H9 (cell line): ENCODE measurements around the gene PLPPR5. TPM values are rescaled to one million over a fixed set of nuclear protein-coding genes. Genes with fewer than 3 reads are reported as not detected.

Experiments
- DNase-seq: peaks from one replicate; pipeline ENCODE4 v3.0.0-alpha.2; 2017
- H2AFZ ChIP-seq: one replicate; pipeline ENCODE4 v1.6.1; 2013; ENCODE audit warnings: mild to moderate bottlenecking, low read length, control low read depth, moderate library complexity
- H2AK5ac ChIP-seq: 2 replicates; pipeline ENCODE4 v1.6.1; 2013; ENCODE audit warnings: low read length, control low read depth, mixed read lengths; ENCODE audit not compliant: insufficient read length
- H2BK120ac ChIP-seq: one replicate; pipeline ENCODE4 v1.6.1; 2013; ENCODE audit warnings: low read depth, mild to moderate bottlenecking, low read length, control low read depth, inconsistent platforms; ENCODE audit not compliant: poor library complexity, severe bottlenecking
- H2BK12ac ChIP-seq: 2 replicates; pipeline ENCODE4 v1.6.1; 2013; ENCODE audit warnings: low read length, control low read depth, mixed read lengths, low read depth; ENCODE audit not compliant: insufficient read length
- H2BK15ac ChIP-seq: 2 replicates; pipeline ENCODE4 v1.6.1; 2013; ENCODE audit warnings: low read depth, low read length, control low read depth
- H2BK20ac ChIP-seq: one replicate; pipeline ENCODE4 v1.6.1; 2013; ENCODE audit warnings: low read depth, mild to moderate bottlenecking, low read length, control low read depth, inconsistent platforms; ENCODE audit not compliant: poor library complexity, severe bottlenecking
- H2BK5ac ChIP-seq: 2 replicates; pipeline ENCODE4 v1.6.1; 2013; ENCODE audit warnings: low read length, control low read depth, mixed read lengths; ENCODE audit not compliant: insufficient read length
- H3K14ac ChIP-seq: 2 replicates; pipeline ENCODE4 v1.6.1; 2013; ENCODE audit warnings: low read length, control low read depth; ENCODE audit not compliant: insufficient read depth
- H3K18ac ChIP-seq: 2 replicates; pipeline ENCODE4 v1.6.1; 2013; ENCODE audit warnings: low read depth, mild to moderate bottlenecking, mixed read lengths, low read length, control low read depth; ENCODE audit not compliant: insufficient read length
- H3K23ac ChIP-seq: 2 replicates; pipeline ENCODE4 v1.6.1; 2013; ENCODE audit warnings: low read length, control low read depth, mixed read lengths, low read depth; ENCODE audit not compliant: insufficient read length
- H3K23me2 ChIP-seq: 2 replicates; pipeline ENCODE4 v1.6.1; 2013; ENCODE audit warnings: low read depth, mild to moderate bottlenecking, mixed read lengths, low read length, control low read depth; ENCODE audit not compliant: insufficient read length, poor library complexity, severe bottlenecking
- H3K27ac ChIP-seq: 2 replicates; pipeline ENCODE4 v1.5.1; 2013; ENCODE audit warnings: low read length, control low read depth, mixed read lengths, low read depth; ENCODE audit not compliant: insufficient read length
- H3K27me3 ChIP-seq: 2 replicates; pipeline ENCODE4 v1.6.1; 2013; ENCODE audit warnings: low read length, control low read depth, inconsistent platforms; ENCODE audit not compliant: insufficient read depth
- H3K4ac ChIP-seq: 2 replicates; pipeline ENCODE4 v1.6.1; 2013; ENCODE audit warnings: low read depth, mild to moderate bottlenecking, control low read depth, inconsistent platforms, low read length, moderate library complexity
- H3K4me1 ChIP-seq: 2 replicates; pipeline ENCODE4 v1.6.1; 2013; ENCODE audit warnings: low read length, control low read depth, inconsistent platforms; ENCODE audit not compliant: insufficient read depth
- H3K4me2 ChIP-seq: 2 replicates; pipeline ENCODE4 v1.6.1; 2013; ENCODE audit warnings: low read length, control low read depth, mixed read lengths; ENCODE audit not compliant: insufficient read length, insufficient read depth
- H3K56ac ChIP-seq: 2 replicates; pipeline ENCODE4 v1.6.1; 2013; ENCODE audit warnings: low read depth, mild to moderate bottlenecking, mixed read lengths, low read length, control low read depth; ENCODE audit not compliant: insufficient read length
- H3K79me1 ChIP-seq: 2 replicates; pipeline ENCODE4 v1.6.1; 2013; ENCODE audit warnings: low read depth, mild to moderate bottlenecking, moderate library complexity, low read length, control low read depth, inconsistent platforms; ENCODE audit not compliant: insufficient read depth, poor library complexity, severe bottlenecking
- H3K79me2 ChIP-seq: 2 replicates; pipeline ENCODE4 v1.6.1; 2013; ENCODE audit warnings: low read length, control low read depth, inconsistent platforms; ENCODE audit not compliant: insufficient read depth
- H3K9ac ChIP-seq: 2 replicates; pipeline ENCODE4 v1.6.1; 2013; ENCODE audit warnings: low read length, control low read depth, mixed read lengths; ENCODE audit not compliant: insufficient read length; ENCODE audit errors: extremely low read depth
- H3K9me3 ChIP-seq: one replicate; pipeline ENCODE4 v1.6.1; 2013; ENCODE audit warnings: low read depth, low read length, inconsistent platforms; ENCODE audit not compliant: control insufficient read depth
- H3T11ph ChIP-seq: one replicate; pipeline ENCODE4 v1.6.1; 2013; ENCODE audit warnings: mild to moderate bottlenecking, low read length, control low read depth, inconsistent platforms
- H4K20me1 ChIP-seq: one replicate; pipeline ENCODE4 v1.6.1; 2013; ENCODE audit not compliant: control insufficient read depth, insufficient read length, insufficient read depth
- H4K5ac ChIP-seq: 2 replicates; pipeline ENCODE4 v1.6.1; 2013; ENCODE audit warnings: low read depth, mild to moderate bottlenecking, mixed read lengths, low read length, control low read depth; ENCODE audit not compliant: insufficient read length
- H4K8ac ChIP-seq: replicated peaks from 2 replicates; pipeline ENCODE4 v1.6.1; 2013; ENCODE audit warnings: low read length, control low read depth, mixed read lengths, low read depth; ENCODE audit not compliant: insufficient read length
- H4K91ac ChIP-seq: 2 replicates; pipeline ENCODE4 v1.6.1; 2013; ENCODE audit warnings: low read depth, mild to moderate bottlenecking, moderate library complexity, mixed read lengths, low read length, control low read depth; ENCODE audit not compliant: insufficient read length
- H3K27ac Mint-ChIP-seq, 3 experiments: 2 replicates in 2 of 3; 3 replicates in 1 of 3; pipeline ENCODE4 v1.8.0; 2020 to 2021; ENCODE audit warnings: mixed read lengths in 3 of 3, mild to moderate bottlenecking in 1 of 3, moderate library complexity in 1 of 3
- H3K27me3 Mint-ChIP-seq: 2 replicates; pipeline ENCODE4 v1.8.0; 2021; ENCODE audit warnings: low read depth, mild to moderate bottlenecking, moderate library complexity, mixed read lengths
- H3K36me3 Mint-ChIP-seq, 3 experiments: 2 replicates in 2 of 3; 3 replicates in 1 of 3; pipeline ENCODE4 v1.8.0; 2020 to 2021; ENCODE audit warnings: low read depth in 3 of 3, mixed read lengths in 3 of 3; ENCODE audit not compliant: insufficient read depth in 1 of 3
- H3K4me1 Mint-ChIP-seq, 2 experiments: 2 replicates each; pipeline ENCODE4 v1.8.0; 2020; ENCODE audit warnings: mixed read lengths in 2 of 2
- H3K4me3 Mint-ChIP-seq, 2 experiments: 2 replicates in 1 of 2; 3 replicates in 1 of 2; pipeline ENCODE4 v1.8.0; 2020 to 2021; ENCODE audit warnings: mild to moderate bottlenecking in 2 of 2, mixed read lengths in 2 of 2, moderate library complexity in 1 of 2
- H3K9me3 Mint-ChIP-seq, 2 experiments: 2 replicates in 1 of 2; 3 replicates in 1 of 2; pipeline ENCODE4 v1.8.0; 2020; ENCODE audit warnings: mild to moderate bottlenecking in 2 of 2, mixed read lengths in 2 of 2, moderate library complexity in 1 of 2
- WGBS: extraction: QIAGEN DNeasy Blood & Tissue Kit; methylation state at CpG from one replicate; pipeline ENCODE4 v1.1.7; 2013; ENCODE audit warnings: missing lambda C conversion rate, low lambda C conversion rate, mixed read lengths; ENCODE audit not compliant: insufficient read length; ENCODE audit errors: extremely low coverage; 5-methylcytosine and 5-hydroxymethylcytosine counted together
- total RNA-seq: library from RNA; stranded (reverse); gene quantifications from 2 replicates; pipeline ENCODE4 v1.2.1, GENCODE V29; 2021
- TF ChIP-seq, protein P1 (sequence below): fragments of 200-600 bp; sonication (generic); conservative IDR thresholded peaks from 3 replicates; pipeline ENCODE4 v1.8.0; 2021; ENCODE audit warnings: antibody characterized with exemption, mild to moderate bottlenecking

Gene PLPPR5
- total RNA-seq, 1 experiment from 2014 or later: 1.4 TPM

DNA sequence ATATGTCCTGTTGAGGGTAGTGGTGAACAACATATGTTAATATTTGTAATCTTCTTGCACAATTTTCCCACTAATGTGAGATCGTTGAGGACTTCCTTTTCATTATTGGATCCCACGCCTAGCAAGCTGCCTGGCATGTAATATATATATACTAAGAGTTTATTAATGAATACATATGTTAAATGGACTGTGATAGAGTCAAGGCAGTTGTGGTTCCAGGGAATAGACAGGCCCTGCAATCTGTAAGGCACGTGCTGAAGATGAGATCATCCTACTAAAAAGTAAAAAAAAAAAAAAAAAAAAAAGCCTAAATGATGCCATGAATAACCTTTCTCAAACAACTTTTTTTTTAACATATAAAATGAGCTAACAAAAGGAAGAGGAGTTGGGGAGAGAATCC is 28.9 kb downstream of the PLPPR5 start:
- Histone ChIP-seq H4K20me1 (no peaks in the 10 kb centered on the region), H3T11ph (no peak overlapping the region), H3K4me1 (no peaks in the 10 kb centered on the region; the same call in 1 of the 2 replicates), H4K5ac (no peak overlapping the region), H3K27me3 (no peaks in the 10 kb centered on the region), H2AFZ (no peak overlapping the region), H3K9me3 (no peaks in the 10 kb centered on the region), H3K4me2 (no peak overlapping the region), H3K27ac (no peak overlapping the region), H3K79me2 (no peaks in the 10 kb centered on the region), H3K18ac (no peak overlapping the region), H3K9ac (no peak overlapping the region), H3K4ac (no peak overlapping the region), H3K14ac (no peak overlapping the region), H2BK12ac (no peak overlapping the region), H3K56ac (no peak overlapping the region), H2BK20ac (no peak overlapping the region), H3K23ac (no peak overlapping the region), H2BK15ac (no peak overlapping the region), H3K23me2 (no peaks in the 10 kb centered on the region), H2AK5ac (no peak overlapping the region), H2BK5ac (no peak overlapping the region), H4K8ac (no peak overlapping the region), H2BK120ac (no peak overlapping the region), H4K91ac (no peak overlapping the region), H3K79me1 (no peaks in the 10 kb centered on the region)
- Mint-ChIP-seq H3K27me3 (no peaks in the 10 kb centered on the region), H3K4me3 (no peak overlapping the region), H3K4me1 (peaks cover 16 to 26% of the 10 kb centered on the region in 2 experiments), H3K9me3 (no peaks in the 10 kb centered on the region), H3K36me3 (no peaks in the 10 kb centered on the region; a peak in 1 of 7 replicates), H3K27ac (no peak overlapping the region)
- no peak for DNase-seq
- TF ChIP-seq, protein P1, sequence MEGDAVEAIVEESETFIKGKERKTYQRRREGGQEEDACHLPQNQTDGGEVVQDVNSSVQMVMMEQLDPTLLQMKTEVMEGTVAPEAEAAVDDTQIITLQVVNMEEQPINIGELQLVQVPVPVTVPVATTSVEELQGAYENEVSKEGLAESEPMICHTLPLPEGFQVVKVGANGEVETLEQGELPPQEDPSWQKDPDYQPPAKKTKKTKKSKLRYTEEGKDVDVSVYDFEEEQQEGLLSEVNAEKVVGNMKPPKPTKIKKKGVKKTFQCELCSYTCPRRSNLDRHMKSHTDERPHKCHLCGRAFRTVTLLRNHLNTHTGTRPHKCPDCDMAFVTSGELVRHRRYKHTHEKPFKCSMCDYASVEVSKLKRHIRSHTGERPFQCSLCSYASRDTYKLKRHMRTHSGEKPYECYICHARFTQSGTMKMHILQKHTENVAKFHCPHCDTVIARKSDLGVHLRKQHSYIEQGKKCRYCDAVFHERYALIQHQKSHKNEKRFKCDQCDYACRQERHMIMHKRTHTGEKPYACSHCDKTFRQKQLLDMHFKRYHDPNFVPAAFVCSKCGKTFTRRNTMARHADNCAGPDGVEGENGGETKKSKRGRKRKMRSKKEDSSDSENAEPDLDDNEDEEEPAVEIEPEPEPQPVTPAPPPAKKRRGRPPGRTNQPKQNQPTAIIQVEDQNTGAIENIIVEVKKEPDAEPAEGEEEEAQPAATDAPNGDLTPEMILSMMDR: no peak
- WGBS: no CpG with 5 or more reads among the region's 3 CpGs
